Activated gamma-delta T cell treated with anti-CD3 and anti-CD28 coated beads, Interleukin-2, amount 50 U/mL, for 16 hours (primary cell): Measurements from ENCODE around the gene CPHXL.

Experiments used
- DNase-seq: peaks from one replicate; pipeline ENCODE4 v3.0.0-alpha.2; 2020; ENCODE audit warnings: low read depth

The CPHXL gene

DNA sequence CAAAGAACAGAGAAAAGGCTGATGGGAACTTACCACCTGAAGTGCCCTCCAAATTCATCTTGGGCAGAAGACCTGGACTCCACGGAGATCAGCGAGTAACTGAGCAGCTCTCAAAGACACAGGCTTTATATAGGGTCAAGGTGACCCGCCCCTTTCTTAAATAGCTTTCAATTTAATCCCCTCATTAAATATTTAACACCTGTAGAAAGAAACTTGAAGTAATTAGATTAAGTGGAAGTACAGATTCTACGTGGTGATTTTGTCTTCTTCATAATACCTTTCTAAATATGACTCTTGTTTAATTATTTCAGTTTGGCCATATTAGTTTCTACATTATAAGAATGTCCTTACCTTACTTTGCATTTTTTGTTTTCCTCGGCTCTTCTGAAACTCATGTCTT lies 24.9 kb downstream of the CPHXL start, which contains the start of gene DUXB:
Gene DUXB (minus strand): TSS at position 101 of the 400 bp plus-strand sequence. CDS start 43 bp downstream, at position 58.
- no peak for DNase-seq

DNA sequence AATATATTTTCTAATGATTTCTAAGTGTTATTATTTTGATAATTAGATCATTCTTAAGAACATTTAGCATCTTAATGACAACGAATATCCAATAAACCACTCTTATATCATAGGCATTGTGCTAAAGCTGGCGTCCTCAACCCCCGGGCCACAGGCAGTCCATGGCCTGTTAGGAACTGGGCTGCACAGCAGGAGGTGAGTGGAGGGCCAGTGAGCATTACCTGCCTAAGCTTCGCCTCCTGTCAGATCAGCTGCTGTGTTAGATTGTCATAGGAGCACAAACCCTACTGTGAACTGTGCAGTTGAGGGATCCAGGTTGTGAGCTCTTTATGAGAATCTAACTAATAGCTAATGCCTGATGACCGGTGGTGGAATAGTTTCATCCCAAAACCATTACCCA lies 28.7 kb downstream of the CPHXL start:
- no peak for DNase-seq

DNA sequence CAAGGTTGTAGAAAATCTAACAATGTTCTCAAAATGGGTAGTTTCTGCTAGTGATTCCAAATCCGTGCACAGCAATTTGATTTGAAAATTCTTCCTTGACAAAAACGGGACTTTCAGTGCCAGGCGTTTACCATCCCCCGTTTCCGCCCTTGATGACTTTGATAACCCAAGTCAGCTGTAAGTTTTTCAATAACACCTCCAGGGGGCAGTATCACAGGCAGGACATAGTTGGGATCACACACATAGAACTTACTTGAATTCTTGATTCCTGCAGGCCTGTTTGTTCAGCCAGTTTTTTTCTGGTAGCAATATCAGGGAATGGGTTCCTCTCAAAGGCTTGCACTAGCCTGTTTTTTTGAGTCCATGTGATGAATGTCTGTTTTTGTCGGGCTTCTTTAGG lies 30.6 kb downstream of the CPHXL start:
- DNase-seq, result no peak

DNA sequence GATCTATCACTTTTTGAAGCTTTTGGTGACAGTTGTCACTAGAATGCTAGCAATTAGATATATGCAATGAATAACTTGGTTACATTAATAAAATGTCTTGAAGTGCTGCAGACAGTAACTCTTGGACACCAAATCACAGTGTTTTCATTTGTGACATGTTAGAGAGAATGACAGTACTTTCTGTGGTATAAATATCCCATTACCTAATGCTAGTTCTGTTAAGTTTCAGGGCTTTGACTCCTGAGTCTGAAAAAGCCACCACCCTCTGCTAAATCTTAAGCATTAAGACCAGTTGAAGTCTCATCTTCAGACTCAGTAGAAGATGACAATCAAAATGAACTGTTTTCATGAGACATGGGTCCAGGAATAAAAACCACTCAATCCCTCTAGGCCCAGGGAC lies 38.9 kb downstream of the CPHXL start:
- no peak for DNase-seq

DNA sequence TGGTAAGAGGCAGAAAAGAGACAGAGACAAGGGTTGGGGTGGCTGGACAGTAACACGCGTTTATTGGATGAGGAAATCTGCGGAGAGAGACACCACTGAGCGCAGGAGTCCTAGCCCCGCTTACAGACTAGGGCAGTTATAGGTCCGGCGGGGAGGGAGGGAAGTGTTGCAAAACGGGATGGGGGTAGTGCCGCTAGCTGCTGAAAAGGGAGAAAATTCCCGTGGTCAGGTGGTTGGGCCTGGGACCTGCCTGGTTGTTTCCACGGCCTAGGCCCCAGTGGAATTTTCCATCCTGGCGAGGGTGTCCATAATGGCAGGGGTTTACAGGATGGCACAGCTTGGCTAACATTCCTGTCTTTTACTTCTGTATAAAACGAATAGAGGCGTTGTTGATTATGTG lies 44.0 kb downstream of the CPHXL start:
- no peak for DNase-seq

DNA sequence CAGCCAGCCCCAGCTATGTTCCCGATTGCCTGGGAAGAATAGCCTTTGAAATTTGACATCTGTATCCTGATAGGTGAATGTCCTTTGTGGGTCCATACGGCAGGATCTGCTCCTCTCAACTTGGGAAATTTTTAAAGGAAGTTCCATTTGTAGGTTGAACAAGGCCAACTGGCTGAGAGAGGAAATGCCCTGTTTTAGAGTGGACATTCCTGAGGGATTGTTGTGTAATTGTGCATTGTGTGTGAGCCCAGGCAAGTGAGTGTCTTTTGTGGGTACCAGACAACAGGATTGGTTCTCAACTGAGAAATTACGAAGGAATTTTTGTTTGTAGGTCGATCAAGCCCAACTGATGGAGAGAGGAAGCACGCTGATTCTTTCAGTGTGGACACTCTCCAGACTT lies 46.9 kb downstream of the CPHXL start:
- DNase-seq, result no peak

DNA sequence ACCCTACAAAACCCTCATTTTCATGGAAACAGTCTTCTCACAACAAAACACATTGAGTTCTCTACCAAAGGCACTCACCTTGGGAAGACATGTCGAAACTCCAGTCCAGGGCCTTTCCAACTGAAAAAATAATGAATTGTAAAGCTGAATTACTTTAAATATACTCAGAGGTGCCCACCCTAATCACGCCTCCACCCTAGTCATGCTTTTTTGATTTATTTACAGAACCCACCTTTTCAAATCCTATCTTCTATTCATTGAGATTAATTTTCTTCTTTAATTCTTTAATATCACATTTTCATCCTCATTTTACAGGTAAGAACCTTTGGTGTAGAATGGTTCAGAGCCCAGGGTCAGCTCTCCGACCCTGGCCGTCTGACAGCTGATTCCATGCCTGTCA lies 49.4 kb downstream of the CPHXL start, which contains the start of gene CPHXL2:
Gene CPHXL2 (minus strand): TSS at position 101 of the 400 bp plus-strand sequence. CDS start 10 bp downstream, at position 91.
- no peak for DNase-seq

DNA sequence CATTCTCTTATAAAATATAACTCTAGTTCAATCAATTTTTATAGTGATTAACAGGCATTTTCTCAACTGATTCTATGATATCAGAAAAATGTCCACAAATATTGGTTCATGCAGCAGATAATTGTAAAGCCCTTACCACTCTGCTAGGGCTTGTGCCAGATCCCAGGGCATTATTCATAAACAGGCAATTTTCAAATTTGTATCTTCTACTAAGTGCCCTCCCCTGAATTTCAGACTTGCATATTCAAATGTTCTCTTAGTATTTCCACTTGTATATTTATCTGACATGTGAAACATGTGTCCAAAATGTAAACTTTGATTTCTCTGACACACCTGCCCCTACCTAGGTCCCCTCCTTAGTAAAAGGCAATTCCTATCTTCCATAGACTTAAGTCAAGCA lies 58.8 kb downstream of the CPHXL start:
- no peak for DNase-seq
